ENCODE data around the gene CHI3L1. TPM values are rescaled to one million over a fixed set of nuclear protein-coding genes. Genes with fewer than 3 reads are reported as not detected.

Gene CHI3L1
- total RNA-seq, 2 donors from 2014 or later = 5.4 to 8.2 TPM

GRCh38 chr1:203201516-203202205 lies 15.2 kb upstream of the CHI3L1 start:
- intact Hi-C loops (cut with DNase I) = no loop called here
- no peak for ATAC-seq

DNA sequence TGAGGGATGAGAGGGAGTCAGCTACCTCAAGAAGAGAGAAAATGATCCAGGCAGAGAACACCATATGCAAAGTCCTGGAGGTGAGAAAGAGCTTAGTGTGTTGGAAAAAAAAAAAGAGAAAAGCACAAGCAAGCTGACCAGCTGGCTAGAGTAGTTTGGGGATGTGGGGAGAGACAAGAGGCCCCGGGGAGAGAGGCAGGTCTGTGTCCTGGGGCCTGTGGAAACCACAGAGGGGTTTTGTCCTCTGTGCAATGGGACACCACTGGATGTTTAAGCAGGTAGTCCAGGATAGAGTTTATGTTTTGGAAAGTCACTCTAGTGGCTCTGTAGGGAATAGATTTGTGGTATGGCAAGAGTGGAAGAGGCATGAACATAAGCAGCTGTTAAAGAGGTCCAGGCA lies 14.4 kb upstream of the CHI3L1 start:
- Histone ChIP-seq H3K9me3 (no peaks in the 10 kb centered on the region), H3K27ac (no peak overlapping the region), H3K27me3 (no peaks in the 10 kb centered on the region), H3K36me3 (replicated peaks in 1 of 2; ENCODE audit: insufficient read depth in 1 of 2, low read depth in 2 of 2) (no peaks in the 10 kb centered on the region), H3K4me1 (no peaks in the 10 kb centered on the region), H3K4me3 (no peak overlapping the region)
- TF ChIP-seq POLR2A (IDR thresholded peaks at IDR 0.05) = no peak
- TF ChIP-seq, protein P1, sequence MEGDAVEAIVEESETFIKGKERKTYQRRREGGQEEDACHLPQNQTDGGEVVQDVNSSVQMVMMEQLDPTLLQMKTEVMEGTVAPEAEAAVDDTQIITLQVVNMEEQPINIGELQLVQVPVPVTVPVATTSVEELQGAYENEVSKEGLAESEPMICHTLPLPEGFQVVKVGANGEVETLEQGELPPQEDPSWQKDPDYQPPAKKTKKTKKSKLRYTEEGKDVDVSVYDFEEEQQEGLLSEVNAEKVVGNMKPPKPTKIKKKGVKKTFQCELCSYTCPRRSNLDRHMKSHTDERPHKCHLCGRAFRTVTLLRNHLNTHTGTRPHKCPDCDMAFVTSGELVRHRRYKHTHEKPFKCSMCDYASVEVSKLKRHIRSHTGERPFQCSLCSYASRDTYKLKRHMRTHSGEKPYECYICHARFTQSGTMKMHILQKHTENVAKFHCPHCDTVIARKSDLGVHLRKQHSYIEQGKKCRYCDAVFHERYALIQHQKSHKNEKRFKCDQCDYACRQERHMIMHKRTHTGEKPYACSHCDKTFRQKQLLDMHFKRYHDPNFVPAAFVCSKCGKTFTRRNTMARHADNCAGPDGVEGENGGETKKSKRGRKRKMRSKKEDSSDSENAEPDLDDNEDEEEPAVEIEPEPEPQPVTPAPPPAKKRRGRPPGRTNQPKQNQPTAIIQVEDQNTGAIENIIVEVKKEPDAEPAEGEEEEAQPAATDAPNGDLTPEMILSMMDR (IDR thresholded peaks at IDR 0.05) = no peak
- ATAC-seq (no peak), DNase-seq (no peak)
- 26 to 84% methylated on average over 1 of the region's 1 CpG for WGBS, 2 donors
- intact Hi-C loops (cut with DNase I) = no loop called here

More at GRCh38 chr1:203201516-203202205, 15.2 kb upstream of the CHI3L1 start:
- TF ChIP-seq, protein P1 (IDR thresholded peaks at IDR 0.05) = no peak
- TF ChIP-seq POLR2A (IDR thresholded peaks at IDR 0.05) = no peak
- Histone ChIP-seq H3K4me1 (no peaks in the 10 kb centered on the region), H3K27ac (no peak overlapping the region), H3K4me3 (no peak overlapping the region), H3K9me3 (no peaks in the 10 kb centered on the region), H3K27me3 (no peaks in the 10 kb centered on the region), H3K36me3 (replicated peaks in 1 of 2; ENCODE audit: insufficient read depth in 1 of 2, low read depth in 2 of 2) (no peaks in the 10 kb centered on the region)
- 85% methylated on average over 9 to 10 of the region's 10 CpGs for WGBS, 2 donors
- no peak for DNase-seq

GRCh38 chr1:203199816-203200571 lies 13.5 kb upstream of the CHI3L1 start:
- ATAC-seq = peak; percentile 38
- 54 to 63% methylated on average over 8 of the region's 8 CpGs for WGBS, 2 donors
- no peaks in the 10 kb centered on the region for H3K36me3 ChIP-seq (replicated peaks in 1 of 2; ENCODE audit: insufficient read depth in 1 of 2, low read depth in 2 of 2)
- no peaks in the 10 kb centered on the region for H3K4me1 ChIP-seq
- H3K9me3 ChIP-seq = no peaks in the 10 kb centered on the region
- no peak for TF ChIP-seq POLR2A (IDR thresholded peaks at IDR 0.05)
- TF ChIP-seq, protein P1 (IDR thresholded peaks at IDR 0.05) = no peak
- peak in 1 of 4 donors; percentile 28 for DNase-seq
- intact Hi-C loops (cut with DNase I) = no loop called here
- no peak overlapping the region for H3K4me3 ChIP-seq
- no peaks in the 10 kb centered on the region for H3K27me3 ChIP-seq
- H3K27ac ChIP-seq = peak overlapping the region in 1 of 4 donors; percentile 5

DNA sequence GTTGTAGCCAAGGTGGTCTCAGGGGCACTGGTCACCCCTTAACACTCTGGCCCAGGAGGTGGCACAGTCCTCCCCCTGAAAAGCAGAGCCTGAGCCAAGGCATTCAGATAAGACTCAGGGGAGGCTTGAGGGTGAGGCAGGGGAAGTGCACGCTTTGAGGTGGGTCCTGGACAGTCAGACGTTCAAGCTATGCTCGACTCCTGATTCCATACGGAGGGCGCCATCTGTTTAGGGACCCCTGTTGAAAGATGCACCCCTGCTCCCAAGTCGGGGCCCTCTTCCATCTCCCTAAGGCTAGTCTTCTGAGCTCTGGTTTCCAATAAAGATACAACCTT lies 12.9 kb upstream of the CHI3L1 start:
- H3K4me3 ChIP-seq = no peak overlapping the region
- no peaks in the 10 kb centered on the region for H3K4me1 ChIP-seq
- no peaks in the 10 kb centered on the region for H3K36me3 ChIP-seq (replicated peaks in 1 of 2; ENCODE audit: insufficient read depth in 1 of 2, low read depth in 2 of 2)
- ATAC-seq (no peak), DNase-seq (no peak)
- H3K27me3 ChIP-seq = no peaks in the 10 kb centered on the region
- no peaks in the 10 kb centered on the region for H3K9me3 ChIP-seq
- TF ChIP-seq, protein P1 (IDR thresholded peaks at IDR 0.05) = no peak
- TF ChIP-seq POLR2A (IDR thresholded peaks at IDR 0.05) = no peak
- 75 to 77% methylated on average over 6 of the region's 6 CpGs for WGBS, 2 donors
- intact Hi-C loops (cut with DNase I) = no loop called here
- H3K27ac ChIP-seq = no peak overlapping the region
